AG04449 (cell line): Measurements from ENCODE around the gene TBC1D21.
"Not testable (repeated sequence)": the region's sequence is repeated elsewhere in the genome, so short reads cannot be mapped to it uniquely, and the experiment has no call there.

Experiments used
- CTCF ChIA-PET: fragments of 350-600 bp; formaldehyde crosslinking; extraction: SDS; loops from one replicate; lab custom pipeline; 2021; ENCODE audit warnings: antibody characterized with exemption; lab: Yijun Ruan, JAX
- POLR2A ChIA-PET: fragments of 400-600, 350-600 bp; formaldehyde crosslinking; extraction: SDS; loops from one replicate; lab custom pipeline; 2020; ENCODE audit warnings: antibody characterized with exemption, inconsistent platforms; lab: Yijun Ruan, JAX
- DNase-seq: peaks from one replicate; pipeline ENCODE4 v3.0.0-alpha.2; 2010; ENCODE audit warnings: low read depth, low spot score
- H3K4me3 ChIP-seq: 2 replicates; pipeline ENCODE4 v1.5.1; 2011; ENCODE audit warnings: low read depth, mild to moderate bottlenecking, control low read depth, low read length
- TF ChIP-seq, protein P1 (sequence below): IDR thresholded peaks from one replicate; pipeline ENCODE4 v1.5.1; 2011; ENCODE audit warnings: mild to moderate bottlenecking, moderate library complexity, low read length, control low read depth, inconsistent platforms; ENCODE audit not compliant: insufficient read depth; ENCODE audit errors: missing control alignments

Gene TBC1D21

DNA sequence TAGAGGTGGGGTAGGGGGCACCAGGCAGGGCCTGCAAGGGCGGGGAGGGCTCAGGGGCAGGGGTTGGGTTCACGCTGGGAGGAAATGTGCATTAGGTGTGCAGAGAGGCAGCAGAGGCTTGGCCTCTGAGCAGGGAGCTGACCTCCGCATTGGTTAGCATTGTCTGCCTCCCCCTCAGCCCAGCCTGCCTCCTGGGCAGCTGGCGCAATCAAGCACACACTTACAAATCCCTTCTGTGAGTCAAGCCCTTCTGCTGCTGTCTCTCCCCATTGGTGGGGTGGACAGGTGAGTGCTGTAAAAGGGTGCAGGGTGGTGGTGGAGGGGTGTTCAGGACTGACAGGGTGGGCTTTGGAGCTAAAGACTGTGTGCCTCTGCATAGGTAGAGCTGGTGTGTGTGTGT, 62.2 kb downstream of the TBC1D21 start:
- ChIA-PET CTCF (interaction anchor here (0.5 to 3.0 kb wide), 11 partner anchors 7 to 1318 kb away, joined by 3 to 22 read pairs (median 3); partner anchors contain the start of genes LOXL1 and TBC1D21), POLR2A (interaction anchor here (2.0 to 3.3 kb wide), 2 partner anchors 9 to 22 kb away, joined by 5 to 21 read pairs; partner anchors contain the start of gene LOXL1)
- H3K4me3 ChIP-seq: no peak overlapping the region
- TF ChIP-seq, protein P1, sequence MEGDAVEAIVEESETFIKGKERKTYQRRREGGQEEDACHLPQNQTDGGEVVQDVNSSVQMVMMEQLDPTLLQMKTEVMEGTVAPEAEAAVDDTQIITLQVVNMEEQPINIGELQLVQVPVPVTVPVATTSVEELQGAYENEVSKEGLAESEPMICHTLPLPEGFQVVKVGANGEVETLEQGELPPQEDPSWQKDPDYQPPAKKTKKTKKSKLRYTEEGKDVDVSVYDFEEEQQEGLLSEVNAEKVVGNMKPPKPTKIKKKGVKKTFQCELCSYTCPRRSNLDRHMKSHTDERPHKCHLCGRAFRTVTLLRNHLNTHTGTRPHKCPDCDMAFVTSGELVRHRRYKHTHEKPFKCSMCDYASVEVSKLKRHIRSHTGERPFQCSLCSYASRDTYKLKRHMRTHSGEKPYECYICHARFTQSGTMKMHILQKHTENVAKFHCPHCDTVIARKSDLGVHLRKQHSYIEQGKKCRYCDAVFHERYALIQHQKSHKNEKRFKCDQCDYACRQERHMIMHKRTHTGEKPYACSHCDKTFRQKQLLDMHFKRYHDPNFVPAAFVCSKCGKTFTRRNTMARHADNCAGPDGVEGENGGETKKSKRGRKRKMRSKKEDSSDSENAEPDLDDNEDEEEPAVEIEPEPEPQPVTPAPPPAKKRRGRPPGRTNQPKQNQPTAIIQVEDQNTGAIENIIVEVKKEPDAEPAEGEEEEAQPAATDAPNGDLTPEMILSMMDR: no peak
- DNase-seq: no peak

DNA sequence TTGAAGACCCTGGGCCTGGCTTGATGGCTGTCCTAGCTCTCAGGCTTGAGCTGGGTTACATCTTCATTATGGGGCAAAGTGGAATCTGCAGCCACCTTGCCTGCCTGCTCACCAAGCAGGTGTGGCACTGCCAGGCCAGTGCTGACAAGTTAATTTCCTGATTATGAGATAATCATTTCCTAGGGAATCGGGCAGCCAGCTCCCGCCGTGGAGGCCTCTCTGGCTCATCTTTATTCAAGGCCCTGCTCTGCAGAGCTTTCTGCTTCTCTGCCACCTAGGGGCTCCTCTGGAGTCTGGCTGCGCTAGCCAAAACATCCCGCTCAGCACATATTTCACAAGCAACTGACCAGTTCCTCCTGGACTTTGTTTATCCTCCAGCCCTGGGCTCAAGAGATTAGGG, 62.8 kb downstream of the TBC1D21 start:
- no peak overlapping the region for H3K4me3 ChIP-seq
- POLR2A ChIA-PET: interaction anchor here (2.0 to 3.3 kb wide), 2 partner anchors 9 to 21 kb away, joined by 5 to 21 read pairs; partner anchors contain the start of gene LOXL1
- CTCF ChIA-PET: interaction anchor here (0.7 to 3.0 kb wide), 9 partner anchors 8 to 63 kb away, joined by 3 to 22 read pairs (median 4); partner anchors contain the start of genes LOXL1 and TBC1D21
- no peak for DNase-seq
- TF ChIP-seq, protein P1: peak; percentile 14

DNA sequence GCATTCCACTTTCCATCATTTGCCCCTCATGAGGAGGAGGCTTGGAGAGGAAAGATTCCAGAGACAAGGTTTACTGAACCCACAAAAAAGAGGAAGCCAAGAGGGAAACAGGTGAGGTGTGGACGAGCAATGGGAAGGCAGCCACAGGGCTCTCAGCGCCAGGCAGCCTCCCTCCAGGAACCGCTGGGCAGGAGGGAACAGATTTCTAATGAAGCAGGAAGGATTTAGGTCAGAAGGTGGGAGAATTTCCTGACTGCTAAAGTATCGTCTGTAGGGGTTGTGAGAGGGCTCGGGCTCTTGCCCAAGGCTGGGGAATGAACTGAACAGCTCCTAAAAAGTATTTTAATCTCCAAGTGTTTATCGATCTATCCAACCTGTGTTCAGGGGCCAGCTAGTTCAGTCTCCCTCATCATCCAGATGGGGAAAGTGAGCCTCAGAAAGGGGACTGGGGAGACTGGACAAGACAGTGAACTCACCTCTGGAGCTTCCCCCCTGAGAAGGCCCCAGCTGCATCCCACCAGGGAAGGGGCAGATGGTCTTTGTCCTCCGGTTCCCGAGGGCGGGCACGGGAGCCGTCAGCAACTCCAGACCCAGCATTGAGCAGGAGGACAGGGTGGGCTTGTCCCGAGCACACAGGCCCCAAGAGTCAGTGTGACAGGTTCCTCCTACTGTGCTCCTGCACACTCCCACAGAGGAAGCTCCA, 63.4 kb downstream of the TBC1D21 start:
- TF ChIP-seq, protein P1: no peak
- POLR2A ChIA-PET: interaction anchor here (2.0 to 3.3 kb wide), 2 partner anchors 10 to 20 kb away, joined by 5 to 21 read pairs; partner anchors contain the start of gene LOXL1
- CTCF ChIA-PET: interaction anchor here (0.6 to 5.4 kb wide), 8 partner anchors 9 to 300 kb away, joined by 3 to 47 read pairs (median 6); partner anchors contain the start of genes LOXL1 and TBC1D21
- DNase-seq: no peak
- H3K4me3 ChIP-seq: no peak overlapping the region

DNA sequence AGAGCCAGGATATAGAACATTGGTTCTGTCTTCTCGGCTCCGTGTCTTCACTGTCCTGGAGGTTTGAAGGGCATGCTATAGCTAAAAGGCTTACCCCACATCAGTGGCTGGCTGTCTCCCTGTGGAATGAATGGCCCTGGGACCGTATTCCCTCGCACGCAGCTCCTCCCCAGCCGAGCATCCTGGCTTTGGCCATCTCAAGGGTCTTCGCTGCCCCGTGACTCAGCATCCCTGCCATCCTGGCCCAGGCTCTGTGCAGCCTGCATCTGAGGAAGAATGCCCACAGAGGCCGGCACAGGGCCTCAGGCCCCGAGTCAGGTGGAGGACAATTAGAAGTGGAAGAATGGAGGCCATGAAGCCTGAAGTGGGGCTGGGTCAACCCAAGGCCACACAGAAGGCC, 63.9 kb downstream of the TBC1D21 start:
- H3K4me3 ChIP-seq: no peak overlapping the region
- ChIA-PET POLR2A (interaction anchor here (2.0 to 3.3 kb wide), 2 partner anchors 11 to 20 kb away, joined by 5 to 21 read pairs; partner anchors contain the start of gene LOXL1), CTCF (interaction anchor here (0.6 to 5.4 kb wide), 5 partner anchors 9 to 300 kb away, joined by 3 to 47 read pairs (median 3); partner anchors contain the start of gene LOXL1)
- TF ChIP-seq, protein P1: no peak
- DNase-seq: no peak

DNA sequence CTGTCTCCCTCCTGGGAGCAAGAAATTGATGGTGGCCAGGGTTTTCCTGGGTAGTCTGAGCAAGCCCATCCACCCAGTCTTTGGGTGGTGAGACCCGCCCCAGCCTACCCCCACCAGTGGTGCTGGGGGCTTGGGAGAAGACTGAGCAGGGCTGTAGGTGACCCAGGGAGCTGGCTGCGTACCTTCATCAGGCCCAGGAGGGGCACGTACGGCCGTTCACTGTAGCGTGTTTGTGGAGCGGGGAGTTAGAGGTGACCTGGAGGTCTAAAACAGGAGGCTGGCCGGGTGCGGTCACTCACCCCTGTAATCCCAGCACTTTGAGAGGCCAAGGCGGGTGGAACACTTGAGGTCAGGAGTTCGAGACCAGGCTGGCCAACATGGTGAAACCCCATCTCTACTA, 64.4 kb downstream of the TBC1D21 start:
- ChIA-PET CTCF (interaction anchor here (0.6 to 5.4 kb wide), 5 partner anchors 10 to 301 kb away, joined by 3 to 47 read pairs (median 3); partner anchors contain the start of gene LOXL1), POLR2A (interaction anchor here (0.8 to 3.3 kb wide), 2 partner anchors 11 to 12 kb away, joined by 3 to 21 read pairs; partner anchors contain the start of gene LOXL1)
- TF ChIP-seq, protein P1: no peak
- no peak for DNase-seq
- no peak overlapping the region for H3K4me3 ChIP-seq

DNA sequence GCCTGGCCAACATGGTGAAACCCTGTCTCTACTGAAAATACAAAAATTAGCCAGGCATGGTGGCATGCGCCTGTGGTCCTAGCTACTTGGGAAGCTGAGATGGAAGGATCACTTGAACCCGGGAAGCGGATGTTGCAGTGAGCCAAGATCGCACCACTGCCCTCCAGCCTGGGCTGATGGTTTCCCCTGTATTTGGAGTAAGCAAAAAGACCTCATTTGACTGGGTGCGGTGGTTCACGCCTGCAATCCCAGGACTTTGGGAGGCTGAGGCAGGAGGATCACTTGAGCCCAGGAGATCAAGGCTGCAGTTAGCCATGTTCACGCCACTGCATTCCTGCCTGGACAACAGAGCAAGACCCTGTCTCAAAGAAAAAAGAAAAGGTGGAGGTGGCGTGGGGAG, 65.2 kb downstream of the TBC1D21 start:
- CTCF ChIA-PET: interaction anchor here (0.7 to 5.4 kb wide), 6 partner anchors 10 to 115 kb away, joined by 3 to 47 read pairs (median 14); partner anchors contain the start of gene LOXL1
- H3K4me3 ChIP-seq, DNase-seq: not testable (repeated sequence)
- POLR2A ChIA-PET: interaction anchor here (0.8 to 3.0 kb wide), 2 partner anchors 11 to 13 kb away, joined by 3 to 39 read pairs; partner anchors contain the start of gene LOXL1
